NCI-H2227 (cell line): ENCODE results near the gene CNIH2.
"Not testable (repeated sequence)": the region's sequence is repeated elsewhere in the genome, so short reads cannot be mapped to it uniquely, and the experiment has no call there.

Experiments used
- DNase-seq: peaks from one replicate; lab custom pipeline; 2025; ENCODE audit not compliant: unreplicated experiment; lab: John Stamatoyannopoulos, UW

Gene CNIH2

GRCh38 chr11:66277471-66278362 lies at the start of gene CNIH2:
Gene CNIH2, plus strand, starts transcription at chr11:66278175. Its CDS starts 282 bp downstream, at chr11:66278457.
- peak; percentile 75 for DNase-seq

DNA sequence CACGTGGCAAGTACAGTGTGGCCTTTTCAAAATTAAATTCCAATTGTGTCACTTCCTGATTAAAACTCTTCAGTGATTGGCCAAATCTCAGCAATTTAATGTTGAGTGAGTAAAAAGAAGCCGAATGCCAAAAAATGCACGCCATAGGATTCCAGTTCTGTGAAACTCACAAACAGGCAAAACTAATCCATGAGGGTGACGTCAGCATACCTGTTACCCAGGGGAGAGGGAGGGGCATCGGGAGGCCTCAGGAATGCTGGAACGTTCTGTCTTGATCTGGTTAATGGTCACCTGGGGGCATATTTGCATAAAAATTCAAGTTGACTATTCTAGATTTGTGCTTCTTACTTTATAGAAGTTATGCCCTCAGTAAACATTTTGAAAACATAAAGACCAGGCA lies 49.5 kb upstream of the CNIH2 start:
- no peak for DNase-seq

- no peak for DNase-seq
Measured at GRCh38 chr11:66230156-66230555, 47.8 kb upstream of the CNIH2 start.

GRCh38 chr11:66230978-66231377 lies 47.0 kb upstream of the CNIH2 start:
- DNase-seq = no peak

DNA sequence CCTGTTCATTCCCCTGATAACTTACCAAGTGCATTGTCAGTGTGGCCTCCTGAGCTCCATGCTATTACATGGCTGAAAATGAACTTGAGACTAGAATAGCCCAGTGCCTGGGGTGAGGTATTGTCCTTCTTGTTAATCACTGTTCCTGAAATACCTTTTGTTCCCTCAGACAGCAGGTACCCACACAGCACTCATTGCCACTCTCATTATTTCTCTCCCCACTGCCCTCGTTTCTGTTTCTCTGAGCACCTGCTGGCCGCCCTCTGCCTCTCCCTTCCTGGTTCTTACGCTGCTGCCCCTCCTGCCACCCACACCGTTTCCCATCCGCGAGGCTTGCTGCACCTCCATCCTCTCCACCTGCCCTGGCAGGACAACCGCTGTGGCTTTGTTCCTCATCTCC lies 46.4 kb upstream of the CNIH2 start:
- DNase-seq = peak; percentile 54

- no peak for DNase-seq
Measured at GRCh38 chr11:66232769-66233168, 45.2 kb upstream of the CNIH2 start.

GRCh38 chr11:66233301-66233700 lies 44.7 kb upstream of the CNIH2 start:
- no peak for DNase-seq

- DNase-seq = no peak
Measured at GRCh38 chr11:66235141-66235540, 42.8 kb upstream of the CNIH2 start.

GRCh38 chr11:66237867-66238266 lies 40.1 kb upstream of the CNIH2 start:
- DNase-seq = no peak

DNA sequence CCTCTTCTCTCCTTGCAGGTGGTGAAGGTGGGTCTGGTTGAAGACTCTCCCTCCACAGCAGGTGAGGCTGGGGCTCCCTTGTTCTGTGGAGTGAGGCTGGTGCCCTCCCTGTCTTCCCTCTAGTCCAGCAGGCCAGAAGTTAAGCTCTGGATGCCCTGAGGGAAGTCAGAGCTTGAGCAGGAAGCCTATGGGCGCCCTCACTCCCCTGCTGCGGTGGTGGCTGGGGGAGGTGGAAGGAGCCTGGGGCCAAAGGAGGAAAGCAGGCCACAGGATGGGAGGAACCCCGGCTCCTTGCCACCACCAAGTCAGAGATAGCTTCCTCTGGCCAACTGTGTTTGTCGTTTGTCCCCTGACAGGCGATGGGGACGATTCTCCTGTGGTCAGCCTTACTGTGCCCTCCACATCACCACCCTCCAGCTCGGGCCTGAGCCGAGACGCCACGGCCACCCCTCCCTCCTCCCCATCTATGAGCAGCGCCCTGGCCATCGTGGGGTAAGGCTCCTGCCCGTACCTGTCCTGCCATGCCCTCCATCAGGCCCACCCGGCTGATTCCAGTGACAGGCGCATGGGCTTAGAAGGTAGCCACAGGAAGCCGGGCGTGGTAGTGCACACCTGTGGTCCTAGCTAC lies 39.1 kb upstream of the CNIH2 start:
- DNase-seq = no peak

DNA sequence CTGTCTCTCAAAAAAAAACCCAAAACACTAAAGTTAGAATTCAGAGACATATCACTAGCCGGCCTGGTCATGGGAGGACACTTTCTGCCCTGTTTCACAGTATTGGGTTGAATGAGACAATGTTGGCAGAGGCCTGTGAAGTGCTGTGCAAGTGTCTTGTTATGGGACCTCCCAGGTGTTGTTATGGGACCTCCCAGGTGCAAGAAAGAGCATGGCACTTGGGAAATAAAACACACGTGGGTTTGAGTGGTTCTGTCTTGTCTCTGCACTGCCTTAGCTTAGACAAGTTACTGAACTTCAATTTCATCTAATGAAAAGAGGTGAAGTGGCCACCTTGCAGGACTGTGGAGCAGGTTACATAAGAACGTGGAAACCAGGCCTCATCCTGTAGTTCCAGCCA lies 38.5 kb upstream of the CNIH2 start:
- no peak for DNase-seq

GRCh38 chr11:66239998-66240780 lies 37.8 kb upstream of the CNIH2 start:
- no peak for DNase-seq

DNA sequence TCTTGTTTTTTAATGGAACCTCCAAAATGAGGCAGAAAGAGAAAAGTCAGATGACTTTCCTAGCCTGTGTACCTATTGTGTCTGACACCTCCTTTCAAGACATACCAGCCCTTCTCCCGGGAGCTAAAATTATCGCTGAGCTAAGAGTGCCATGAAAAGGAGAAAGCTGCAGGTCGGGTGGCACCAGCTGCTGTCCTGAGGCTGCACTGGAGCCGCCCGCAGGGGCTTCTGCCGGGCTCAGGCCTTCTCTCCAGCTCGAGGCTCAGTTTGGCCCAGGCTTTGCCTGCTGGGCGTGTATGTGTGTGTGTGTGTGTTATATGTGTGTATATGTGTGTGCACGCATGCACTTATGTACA lies 37.2 kb upstream of the CNIH2 start:
- DNase-seq = no peak

DNA sequence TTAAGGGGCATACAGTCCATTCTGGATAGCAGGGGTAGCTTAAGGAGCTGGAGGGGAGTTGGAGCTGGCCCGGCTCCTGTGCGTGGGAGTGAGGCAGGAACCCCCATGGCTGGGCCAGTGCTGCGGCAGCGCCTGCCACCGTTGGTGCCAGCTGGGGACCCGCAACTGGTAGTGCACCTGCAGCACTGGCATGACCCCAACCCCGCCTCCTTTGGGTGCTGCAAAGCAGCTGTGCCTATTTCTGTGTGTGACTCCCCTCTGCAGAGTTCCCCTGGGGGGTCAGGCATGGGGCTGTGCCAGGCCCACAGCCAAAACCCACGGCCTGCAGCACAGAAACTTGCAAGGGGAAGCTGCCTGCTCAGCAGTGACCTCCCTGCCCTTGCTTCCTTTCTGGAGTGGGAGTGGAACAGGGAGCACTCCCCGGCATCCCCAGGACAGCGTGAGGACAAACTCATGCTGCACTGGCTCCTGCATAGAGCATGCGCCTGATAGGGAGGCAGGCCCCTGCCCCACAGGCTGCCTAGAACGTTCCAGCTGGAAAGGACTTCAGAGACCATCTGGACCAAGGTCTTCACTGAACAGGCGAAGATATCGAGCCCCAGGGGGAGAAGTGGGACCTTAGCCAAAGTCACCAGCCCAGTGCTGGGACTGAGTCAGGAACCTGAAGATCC lies 35.7 kb upstream of the CNIH2 start:
- DNase-seq = no peak

DNA sequence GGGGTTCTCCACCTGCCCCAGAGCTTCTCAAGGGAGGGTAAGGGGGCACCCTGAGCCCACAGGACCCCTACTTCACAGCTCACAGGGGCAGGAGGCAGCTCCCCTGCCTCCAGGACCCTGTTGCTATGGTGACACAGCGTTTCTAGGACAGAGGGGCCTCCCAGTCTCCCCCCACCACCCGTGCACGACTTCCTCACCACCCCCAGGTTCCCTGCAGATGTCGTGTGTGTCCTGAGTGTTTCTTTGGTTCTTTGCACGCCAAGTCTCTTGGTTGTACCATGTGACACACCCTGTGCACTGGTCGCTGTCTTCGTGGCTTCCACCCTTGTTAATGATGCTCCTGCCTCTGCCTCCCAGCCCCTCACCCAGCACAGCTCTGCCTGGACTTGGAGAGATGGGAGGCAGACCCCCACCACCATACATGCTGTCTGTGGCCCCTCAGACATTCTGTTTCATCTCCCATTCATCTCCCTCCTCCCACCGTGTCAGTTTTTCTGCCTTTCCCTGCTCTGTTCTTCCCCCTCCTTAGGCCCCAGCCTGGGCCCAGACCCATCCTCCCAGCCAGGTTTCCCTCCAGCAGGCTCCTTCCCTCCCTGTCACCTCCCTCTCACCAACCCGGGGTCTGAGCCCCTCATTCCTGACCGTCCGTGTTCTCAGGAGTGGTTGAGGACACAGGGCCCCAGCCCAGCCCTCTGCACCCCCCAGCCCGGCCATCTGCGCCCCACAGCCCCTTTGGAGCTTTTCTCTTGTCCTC lies 34.0 kb upstream of the CNIH2 start:
- DNase-seq = no peak

DNA sequence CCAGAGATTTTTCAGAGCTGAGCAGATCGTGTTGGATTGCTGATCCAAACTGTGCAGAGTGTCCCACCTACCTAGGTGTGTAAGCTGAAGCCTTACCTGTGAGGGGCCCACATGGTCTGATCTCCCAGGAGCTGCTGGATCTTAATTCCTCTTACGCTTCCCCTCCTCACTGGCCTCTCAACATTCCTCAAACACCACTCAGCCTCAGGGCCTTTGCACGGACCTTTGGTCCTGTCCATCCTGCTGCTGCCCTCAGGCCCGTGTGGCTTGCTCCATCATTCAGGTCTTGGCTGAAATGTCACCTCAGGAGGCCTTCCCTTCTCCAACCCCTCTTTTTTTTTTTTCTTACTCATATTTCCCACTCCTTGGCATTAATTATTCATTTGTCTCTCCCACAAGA lies 30.7 kb upstream of the CNIH2 start:
- DNase-seq = no peak

DNA sequence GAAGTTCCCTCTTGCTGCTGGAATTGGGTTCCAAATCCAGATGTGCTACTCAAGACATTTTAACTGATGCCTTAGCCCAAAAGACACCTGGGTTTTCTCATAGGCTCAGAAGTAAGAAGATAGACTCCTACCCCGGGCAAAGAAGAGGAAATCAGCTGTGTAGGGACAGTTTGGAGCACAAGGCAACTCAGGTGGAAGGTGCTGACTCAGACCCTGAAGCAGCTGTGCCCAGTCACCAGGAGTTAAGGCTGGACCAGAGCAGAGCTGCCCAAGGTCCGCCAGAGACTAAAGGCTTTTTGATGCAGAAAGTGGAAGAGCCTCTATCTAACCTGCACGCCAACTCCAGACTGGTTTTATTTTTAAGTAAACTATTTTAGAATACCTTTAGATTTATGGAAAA lies 30.2 kb upstream of the CNIH2 start:
- DNase-seq = no peak

DNA sequence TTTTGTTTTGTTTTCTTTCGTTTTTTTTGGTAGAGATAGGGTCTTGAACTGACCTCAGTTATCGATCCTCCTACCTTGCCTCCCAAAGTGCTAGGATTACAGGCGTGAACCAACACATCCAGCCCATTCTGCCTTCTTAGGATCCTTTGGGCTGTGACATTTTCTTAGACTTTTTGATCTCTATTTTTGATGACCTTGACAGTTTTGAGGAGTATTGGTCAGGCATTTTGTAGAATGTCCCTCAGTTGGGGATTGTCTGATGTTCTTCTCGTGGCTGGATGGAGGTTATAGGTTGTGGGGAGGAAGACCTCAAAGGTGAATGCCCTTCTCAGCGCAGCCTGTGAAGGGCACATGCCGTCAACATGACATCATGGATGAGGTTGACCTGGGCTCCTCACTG lies 29.1 kb upstream of the CNIH2 start:
- no peak for DNase-seq

- DNase-seq = no peak
Measured at GRCh38 chr11:66251809-66252208, 26.2 kb upstream of the CNIH2 start.

GRCh38 chr11:66253081-66253480 lies 24.9 kb upstream of the CNIH2 start:
- not testable (repeated sequence) for DNase-seq

DNA sequence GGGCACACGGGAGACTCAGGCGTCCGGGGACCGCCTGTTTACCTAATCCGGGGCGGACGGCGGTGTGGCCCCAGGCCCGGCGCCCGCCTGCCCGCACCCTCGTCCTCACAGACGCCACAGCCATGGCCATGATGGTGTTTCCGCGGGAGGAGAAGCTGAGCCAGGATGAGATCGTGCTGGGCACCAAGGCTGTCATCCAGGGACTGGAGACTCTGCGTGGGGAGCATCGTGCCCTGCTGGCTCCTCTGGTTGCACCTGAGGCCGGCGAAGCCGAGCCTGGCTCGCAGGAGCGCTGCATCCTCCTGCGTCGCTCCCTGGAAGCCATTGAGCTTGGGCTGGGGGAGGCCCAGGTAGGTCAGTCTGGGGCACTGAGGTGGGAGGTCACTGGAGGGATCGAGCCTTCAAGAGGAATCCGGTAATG lies 19.5 kb upstream of the CNIH2 start:
- DNase-seq = peak; percentile 59
